Left renal cortex interstitium (tissue), 4 donors: ENCODE results near the gene ATF5. TPM values are rescaled to one million over a fixed set of nuclear protein-coding genes. Genes with fewer than 3 reads are reported as not detected.
A peak's percentile ranks its signal among the peaks of the same experiment; 100 is the strongest.

Source experiments
- DNase-seq, 4 donors: peaks; one replicate each; pipeline ENCODE4 v3.0.0-alpha.2; 2013; ENCODE audit warnings: low read depth in 4 of 4, low spot score in 2 of 4, missing footprints in 1 of 4
- polyA plus RNA-seq, 4 donors: library from polyadenylated mRNA; unstranded; fragments of 120-200 nt; gene quantifications; one replicate each; pipeline ENCODE4 v1.2.1, GENCODE V29; 2013; ENCODE audit not compliant: insufficient read length in 4 of 4

ATF5 gene, protein sequence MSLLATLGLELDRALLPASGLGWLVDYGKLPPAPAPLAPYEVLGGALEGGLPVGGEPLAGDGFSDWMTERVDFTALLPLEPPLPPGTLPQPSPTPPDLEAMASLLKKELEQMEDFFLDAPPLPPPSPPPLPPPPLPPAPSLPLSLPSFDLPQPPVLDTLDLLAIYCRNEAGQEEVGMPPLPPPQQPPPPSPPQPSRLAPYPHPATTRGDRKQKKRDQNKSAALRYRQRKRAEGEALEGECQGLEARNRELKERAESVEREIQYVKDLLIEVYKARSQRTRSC
- 10 to 100 TPM; 20.2 to 31.1 (median 26.8) TPM for polyA plus RNA-seq

DNA sequence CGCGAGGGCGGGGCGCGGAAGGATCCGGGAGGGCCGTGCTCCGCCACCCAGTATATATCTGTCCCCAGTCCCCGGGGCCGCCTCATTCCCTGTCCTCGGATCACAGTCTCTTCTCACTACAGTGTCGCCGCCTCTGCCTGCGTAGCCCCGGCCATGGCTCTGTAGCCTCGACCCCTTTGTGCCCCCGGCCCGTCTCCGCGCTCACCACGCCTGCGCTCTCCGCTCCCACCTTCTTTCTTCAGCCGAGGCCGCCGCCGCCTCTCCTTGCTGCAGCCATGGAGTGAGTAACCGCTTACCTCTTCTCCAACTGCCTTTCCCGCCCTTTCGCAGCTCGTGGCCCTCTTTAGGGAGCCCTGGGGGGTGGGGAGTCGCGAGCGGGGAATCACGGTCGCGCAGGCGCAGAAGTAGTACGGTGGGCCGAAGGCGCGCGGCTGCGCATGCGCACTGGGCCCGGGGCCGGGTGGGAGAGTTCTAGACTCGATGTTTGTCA lies at the start of gene ATF5, which contains the start of gene NUP62:
Gene ATF5, plus strand, starts transcription at position 85 of the 490 bp plus-strand sequence. CDS start 1,646 bp downstream, outside the sequence.
Gene NUP62, minus strand, starts transcription at position 384 of the 490 bp plus-strand sequence. CDS start 19,697 bp downstream, outside the sequence.
- DNase-seq: peak; percentile 83 to 90 (median 89)

DNA sequence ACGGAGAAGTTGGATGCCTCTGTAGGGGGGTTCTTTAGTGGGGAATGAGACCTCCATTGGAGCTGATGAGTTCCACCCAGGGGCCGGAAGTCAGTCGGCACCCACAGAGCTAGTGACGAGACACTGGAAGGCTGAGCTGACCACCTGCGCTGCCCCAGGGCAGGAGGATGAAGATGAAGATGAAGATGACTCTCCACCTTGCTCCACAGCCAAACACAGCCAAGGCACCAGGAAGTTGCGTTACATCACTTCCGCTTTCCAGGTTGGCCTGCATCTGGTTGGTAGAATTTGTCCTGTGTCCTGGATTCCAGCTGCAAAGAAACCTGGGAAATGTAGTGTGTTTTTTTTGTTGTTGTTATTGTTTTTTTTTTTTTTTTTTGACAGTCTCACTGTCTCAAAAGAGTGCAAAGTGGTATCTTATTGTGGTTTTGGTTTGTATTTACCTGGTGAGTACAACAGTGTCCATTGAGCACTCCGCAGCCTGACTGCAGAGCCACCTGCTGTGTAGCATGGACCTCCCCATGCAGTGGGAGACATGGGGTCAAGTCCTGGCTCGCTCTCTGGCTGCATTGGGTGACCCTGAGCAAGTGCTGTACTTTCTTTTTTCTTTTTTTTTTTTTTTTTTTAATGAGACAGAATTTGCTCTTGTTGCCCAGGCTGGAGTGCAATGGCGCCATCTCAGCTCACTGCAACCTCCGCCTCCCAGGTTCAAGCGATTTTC lies 49.6 kb upstream of the ATF5 start:
- no peak for DNase-seq

DNA sequence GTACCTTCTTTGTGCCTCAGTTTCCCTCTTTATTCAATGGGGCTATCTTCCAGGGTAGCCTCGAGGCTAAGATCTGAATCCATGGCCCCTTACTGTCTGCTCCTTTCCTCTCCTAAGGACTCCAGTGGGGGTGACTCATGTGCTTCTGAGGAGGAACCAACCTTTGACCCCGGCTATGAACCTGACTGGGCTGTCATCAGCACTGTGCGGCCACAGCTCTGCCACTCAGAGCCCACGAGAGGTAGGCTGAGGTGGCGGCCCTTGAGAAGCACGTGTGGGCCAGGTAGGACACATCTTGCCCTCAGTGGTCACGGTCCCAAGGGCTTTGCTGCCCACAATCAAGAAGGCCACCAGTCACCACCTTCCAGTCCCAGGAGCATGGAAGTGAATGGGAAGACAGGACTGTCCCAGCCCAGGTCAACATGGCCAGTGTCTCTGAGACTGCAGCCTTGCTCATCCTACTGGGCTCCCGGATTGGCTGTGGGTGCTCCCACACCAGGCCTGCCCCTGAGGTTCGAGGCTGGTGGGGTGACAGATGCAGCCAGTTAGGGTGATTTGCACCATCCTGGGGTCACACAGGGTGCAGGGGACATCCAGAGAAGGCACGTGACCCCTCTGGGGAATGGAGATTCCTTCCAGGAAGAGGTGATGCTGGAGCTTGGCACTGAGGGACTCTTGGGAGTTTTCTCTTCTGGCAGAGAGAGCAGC lies 48.7 kb upstream of the ATF5 start:
- DNase-seq: no peak

DNA sequence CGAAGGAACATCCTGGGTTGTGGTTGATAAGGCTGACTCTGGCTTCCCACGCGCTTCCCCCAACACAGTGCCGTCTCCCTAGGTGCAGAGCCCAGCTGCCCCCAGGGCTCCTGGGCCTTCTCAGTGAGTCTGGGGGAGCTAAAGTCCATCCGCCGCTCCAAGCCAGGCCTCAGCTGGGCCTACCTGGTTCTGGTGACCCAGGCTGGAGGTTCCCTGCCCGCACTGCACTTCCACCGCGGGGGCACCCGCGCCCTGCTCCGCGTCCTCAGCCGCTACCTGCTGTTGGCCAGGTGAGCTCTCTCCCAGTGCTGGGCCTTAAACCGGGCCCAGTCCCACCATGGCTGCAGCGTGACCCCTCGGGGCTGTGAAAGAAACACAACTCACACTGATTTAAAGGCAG lies 47.8 kb upstream of the ATF5 start:
- DNase-seq: no peak

DNA sequence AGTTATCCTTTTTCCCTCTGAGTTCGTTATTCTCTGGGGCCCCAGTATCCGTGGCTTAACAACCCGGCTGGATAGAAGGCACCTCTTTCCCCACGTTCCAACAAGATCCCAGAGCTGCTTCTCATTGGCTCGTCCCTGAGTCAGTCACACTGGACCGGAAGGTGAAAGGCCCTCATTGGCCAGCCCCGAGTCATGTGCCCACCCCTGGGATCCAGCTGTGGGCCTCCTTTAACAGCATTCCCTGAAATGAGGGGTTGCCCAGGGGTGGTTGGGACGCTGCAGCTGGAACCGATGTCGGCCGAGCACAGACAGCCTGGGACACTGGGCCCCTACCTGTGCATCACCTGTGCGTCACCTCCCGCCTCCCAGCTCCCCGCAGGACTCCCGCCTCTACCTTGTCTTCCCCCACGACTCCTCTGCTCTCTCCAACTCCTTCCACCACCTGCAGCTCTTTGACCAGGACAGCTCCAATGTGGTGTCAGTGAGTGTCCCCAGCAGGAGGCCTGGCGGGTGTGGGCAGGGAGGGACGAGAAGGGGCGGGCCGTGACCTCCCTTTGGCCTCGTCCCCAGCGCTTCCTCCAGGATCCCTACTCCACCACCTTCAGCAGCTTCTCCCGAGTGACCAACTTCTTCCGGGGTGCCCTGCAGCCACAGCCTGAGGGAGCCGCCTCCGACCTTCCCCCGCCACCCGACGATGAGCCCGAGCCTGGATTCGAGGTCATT lies 47.2 kb upstream of the ATF5 start:
- no peak for DNase-seq

DNA sequence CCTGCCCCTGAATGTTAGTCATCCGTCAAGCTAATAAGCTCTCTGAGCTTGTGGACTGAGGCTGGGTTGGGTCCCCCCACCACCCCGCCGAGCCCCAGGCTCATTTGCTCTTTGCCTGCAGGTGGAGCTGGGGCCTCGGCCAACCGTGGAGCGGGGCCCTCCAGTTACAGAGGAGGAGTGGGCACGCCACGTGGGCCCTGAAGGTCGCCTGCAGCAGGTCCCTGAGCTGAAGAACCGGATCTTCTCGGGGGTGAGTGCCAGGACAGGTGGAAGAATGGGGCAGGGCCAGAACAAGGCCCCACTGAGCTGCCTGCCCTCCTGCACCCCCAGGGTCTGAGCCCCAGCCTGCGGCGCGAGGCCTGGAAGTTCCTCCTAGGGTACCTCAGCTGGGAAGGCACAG lies 46.4 kb upstream of the ATF5 start:
- DNase-seq: no peak

DNA sequence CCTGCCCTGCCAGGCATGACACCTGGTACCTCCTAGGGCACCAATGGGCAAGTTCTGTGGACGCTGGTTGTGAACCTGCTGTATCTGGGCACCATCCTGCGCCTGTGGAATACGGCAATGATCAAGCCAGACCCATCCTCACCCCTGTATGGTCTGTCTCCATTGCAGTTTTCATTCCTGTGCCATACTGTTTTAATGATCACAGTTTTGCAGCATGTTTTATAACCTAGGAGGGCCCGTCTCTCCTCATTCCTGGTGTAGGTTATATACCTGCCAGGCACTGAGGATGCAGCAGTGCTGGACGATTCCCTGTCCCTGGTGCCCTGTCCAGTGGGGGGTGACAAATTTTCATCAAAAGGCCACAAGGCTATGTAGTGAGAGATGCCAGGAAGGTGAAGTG lies 45.9 kb upstream of the ATF5 start:
- no peak for DNase-seq

DNA sequence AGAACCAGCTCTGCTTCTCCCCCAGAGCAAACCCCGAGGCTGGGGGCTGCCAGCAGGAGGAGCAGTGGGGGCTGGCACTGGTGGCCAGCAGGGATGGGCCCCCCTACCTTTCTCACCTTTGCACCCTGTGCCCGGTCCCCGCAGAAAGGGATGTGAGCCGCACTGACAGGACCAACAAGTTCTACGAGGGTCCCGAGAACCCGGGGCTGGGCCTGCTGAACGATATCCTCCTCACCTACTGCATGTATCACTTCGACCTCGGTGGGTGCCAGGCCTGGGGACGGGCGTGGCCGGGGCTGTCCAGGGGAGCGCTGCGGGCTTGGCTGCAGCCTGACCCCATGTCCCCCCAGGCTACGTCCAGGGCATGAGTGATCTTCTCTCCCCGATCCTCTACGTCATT lies 44.9 kb upstream of the ATF5 start:
- no peak for DNase-seq

DNA sequence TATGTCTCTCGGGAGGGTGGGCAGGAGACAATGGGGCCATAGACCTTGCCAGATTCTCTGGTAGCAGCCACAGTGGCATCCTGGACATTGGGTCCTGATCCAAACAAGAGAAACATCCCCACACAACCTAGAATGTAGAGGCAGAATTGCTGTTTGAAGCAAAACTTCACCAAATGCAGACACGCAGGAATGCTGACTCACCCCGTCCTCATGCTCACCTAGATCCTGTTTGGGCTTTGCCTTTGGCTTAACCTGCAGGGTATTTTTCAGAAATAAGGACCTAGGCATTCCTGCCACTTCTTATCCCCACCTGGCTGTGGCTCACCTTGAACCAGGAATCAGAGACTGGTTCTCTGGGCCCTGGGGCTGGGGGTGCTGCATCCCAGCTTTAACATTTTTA lies 44.2 kb upstream of the ATF5 start:
- DNase-seq: no peak

DNA sequence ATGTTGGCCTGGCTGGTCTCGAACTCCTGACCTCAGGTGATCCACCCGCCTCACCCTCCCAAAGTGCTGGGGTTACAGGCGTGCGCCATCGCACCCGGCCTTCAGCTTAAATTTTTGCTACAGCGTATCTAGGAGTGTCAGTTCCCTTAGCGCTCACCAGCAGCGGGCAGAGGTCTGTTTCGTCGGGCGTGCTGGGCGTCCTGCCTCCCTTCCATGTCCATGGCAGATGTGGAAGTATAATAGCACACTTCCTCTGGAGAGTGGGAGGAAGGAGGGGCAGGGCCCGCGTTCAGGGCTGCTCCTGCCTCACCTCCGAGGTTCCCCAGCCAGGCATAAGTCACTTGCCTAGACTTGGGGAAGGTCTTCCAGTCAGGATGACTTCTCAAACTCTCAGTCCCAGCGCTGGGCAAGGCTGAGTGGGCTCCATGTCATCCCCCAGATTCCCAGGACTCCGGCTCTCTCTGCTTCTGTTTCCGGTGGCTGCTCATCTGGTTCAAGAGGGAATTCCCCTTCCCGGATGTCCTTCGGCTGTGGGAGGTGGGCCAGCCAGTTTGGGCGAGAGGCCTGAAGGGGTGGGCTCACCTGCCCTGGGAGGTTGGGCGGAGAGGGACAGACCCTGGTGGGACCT lies 41.9 kb upstream of the ATF5 start:
- no peak for DNase-seq

DNA sequence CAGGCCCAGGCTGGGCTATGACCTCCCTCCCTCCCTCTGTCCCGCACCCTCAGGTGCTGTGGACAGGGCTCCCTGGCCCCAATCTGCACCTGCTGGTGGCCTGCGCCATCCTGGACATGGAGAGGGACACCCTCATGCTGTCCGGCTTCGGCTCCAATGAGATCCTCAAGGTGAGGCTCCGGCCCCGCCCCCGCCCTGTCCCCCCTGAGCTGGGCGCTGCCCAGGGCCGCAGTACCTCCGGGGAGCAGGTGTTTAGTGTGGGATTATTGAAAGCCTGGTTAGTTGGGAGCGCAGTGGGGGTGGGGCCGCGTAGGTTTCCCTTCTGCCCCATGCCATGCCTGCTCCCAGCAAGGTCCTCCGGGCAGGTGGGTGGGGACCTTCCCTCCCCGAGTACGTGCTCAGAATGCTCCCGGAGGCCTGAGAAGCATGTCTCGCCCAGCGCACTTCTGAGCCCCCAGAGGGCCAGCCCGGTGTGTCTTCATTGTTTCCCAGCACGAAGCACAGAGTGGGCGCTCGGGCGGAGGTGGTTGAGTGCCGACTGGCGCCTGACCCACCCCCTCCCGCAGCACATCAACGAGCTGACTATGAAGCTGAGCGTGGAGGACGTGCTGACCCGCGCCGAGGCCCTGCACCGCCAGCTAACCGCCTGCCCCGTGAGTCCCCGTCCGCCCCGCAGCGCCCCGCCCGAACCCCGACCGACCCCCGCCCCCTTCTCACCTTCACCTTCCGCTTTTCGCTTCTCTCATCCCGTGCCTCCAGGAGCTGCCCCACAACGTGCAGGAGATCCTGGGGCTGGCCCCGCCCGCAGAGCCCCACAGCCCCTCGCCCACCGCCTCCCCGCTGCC lies 41.1 kb upstream of the ATF5 start:
- DNase-seq: no peak

DNA sequence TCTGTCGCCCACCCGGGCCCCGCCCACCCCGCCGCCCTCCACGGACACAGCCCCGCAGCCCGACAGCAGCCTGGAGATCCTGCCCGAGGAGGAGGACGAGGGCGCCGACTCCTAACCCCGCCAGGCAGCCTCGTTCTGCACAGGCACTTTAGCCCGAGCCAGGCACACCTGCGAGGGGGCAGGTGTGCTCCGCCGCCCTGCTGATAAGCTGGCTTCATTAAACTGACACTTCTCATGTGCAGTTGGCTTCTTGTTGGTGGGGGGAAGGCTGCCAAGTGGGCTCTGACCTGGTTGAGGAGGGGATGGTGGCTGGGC lies 40.5 kb upstream of the ATF5 start:
- DNase-seq: no peak

DNA sequence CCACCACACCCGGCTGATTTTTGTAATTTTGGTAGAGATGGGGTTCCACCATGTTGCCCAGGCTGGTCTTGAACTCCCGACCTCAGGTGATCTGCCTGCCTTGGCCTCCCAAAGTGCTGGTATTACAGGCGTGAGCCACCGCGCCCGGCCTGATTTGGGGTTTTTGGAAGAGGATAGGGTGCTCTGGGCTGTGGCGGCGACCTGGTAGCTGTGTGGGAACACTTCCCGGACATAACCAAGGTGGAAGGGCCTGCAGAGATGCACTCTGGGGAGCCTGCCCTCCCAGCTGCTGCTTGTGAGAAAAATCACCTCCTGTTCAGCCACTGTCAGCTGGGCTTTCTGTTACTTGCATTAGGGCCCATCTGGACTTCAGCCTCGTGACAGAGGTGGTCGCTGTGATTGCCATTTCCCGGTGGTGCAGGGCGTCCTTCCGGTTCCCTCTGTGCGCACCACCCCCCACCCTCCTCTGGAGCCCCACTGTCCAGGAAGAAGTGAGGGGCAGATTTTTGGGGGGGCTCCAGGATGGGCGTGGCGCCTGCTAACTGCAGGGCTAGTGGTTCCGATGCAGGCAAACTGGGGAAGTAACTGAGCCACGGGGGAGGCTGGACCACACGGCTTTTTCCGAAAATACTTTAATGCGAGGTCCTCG lies 39.8 kb upstream of the ATF5 start:
- no peak for DNase-seq

DNA sequence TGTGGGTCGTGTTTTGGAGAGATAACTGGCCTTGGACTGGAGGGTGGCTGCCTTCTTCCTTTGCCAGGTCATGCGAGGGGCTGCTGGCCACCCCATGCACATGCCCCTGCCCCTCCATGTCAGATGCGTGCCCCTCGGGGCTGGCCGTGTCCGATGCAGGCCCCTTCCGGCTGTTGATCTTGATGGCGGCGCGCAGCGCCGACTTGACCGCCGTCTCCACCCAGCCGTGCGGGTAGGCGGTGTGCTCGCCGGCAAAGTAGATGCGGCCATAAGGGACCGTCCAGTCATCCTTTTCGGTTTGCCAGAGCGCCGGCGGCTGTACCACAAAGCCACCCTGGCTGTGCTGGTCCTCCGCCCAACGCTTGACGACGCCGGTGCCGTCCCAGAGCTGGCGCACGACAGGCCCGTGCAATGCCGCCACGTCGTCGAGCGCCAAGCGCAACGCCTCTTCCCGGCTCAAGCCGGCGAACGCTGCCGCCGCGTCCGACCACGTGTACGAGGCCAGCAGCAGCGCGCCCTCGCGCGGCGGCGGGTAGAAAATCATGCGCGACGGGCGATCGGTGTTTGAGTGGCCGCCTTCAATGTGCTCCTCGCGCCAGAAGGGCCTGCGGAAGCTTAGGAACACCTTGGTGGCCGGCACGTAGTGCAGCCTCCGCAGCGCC lies 39.2 kb upstream of the ATF5 start:
- peak in 1 of 4 donors; percentile 67 for DNase-seq

DNA sequence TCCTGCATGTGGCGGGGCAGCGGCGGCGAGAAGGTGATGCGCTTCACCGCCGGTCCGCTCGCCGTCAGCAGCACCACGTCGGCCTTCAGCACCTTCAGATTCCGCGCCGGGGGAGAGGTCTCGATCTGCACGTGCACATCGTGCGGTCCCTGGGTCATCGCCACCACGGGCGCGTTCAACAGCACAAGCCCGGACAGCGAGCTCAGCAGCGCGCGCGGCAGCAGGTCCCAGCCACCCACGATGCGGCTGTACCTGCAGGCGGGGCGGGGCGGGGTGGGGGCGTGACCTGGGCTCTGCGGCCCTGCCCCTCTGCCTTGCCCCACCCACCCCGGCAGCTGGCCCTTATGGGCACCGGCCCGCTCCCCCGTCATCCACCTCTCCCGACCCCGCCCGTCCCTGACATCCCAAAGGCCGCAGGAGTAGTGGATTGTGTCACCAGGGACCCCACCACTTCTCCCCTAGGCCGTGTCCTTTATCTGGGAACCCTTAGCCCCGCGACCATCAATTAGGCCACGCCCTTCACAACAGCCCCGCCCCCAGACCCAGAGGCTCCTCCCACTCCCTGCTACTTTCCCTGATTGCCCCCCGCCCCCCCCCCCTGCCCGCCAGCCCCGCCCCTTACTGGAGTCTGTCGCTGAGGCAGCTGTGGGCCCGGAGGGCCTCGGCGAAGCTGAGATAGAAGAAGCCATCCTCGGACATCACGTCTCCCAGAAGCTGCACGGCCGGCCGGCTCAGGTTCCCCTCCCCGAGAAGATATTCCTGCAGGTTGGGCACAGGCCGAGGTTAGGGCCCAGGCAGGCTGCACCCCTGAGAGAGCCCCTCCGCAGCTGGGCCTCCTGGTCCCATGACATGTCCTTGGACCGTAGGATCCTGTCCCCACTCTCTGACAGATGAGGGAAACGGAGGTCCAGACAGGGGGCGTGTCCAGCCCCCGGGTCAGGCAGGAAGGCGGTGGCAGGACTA lies 38.4 kb upstream of the ATF5 start:
- no peak for DNase-seq

DNA sequence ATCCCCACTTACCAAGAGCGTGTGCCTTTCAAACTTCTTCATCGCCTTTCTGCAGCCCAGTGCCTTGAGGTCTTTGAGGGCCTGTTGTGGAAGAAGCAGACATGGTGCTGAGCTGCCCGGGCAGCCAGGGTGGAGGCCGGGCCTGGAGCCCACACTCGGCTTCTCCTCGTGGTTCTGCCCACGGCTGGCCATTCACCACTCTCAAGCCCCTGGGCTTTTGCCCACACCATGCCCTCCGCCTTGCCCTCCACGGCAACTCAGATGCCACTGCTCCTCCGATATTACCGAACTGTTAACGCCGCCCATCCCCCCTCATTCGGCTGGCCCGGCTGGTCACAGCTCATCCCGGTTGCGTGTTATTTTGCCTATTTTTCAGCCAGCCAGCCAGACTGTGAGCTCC lies 37.6 kb upstream of the ATF5 start:
- no peak for DNase-seq

DNA sequence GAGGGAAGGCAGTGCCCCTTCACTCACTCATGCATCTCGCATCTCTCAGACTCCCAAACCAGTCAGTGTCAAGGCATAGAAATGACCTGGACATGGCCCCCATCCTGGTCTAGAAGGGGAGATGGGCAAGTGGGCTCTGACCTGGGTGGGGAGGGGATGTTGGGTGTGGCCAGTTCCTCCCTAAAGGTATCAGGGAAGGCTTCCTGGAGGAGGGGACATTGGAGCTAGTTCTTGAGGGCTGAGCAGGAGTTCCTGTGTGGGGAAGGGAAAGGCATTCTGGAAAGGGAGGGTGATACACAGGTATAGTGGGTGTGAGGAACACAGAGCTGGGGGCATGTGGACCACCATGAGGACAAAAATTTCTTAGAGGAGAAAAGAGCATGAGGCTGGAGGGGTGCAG lies 36.3 kb upstream of the ATF5 start:
- DNase-seq: no peak
